ENCODE data around the gene STYX. TPM values are rescaled to one million over a fixed set of nuclear protein-coding genes. Genes with fewer than 3 reads are reported as not detected.

STYX gene
- polyA plus RNA-seq, 1 donor from 2014 or later, result 15.1 TPM

- Histone ChIP-seq H4K20me1 (ENCODE audit: insufficient read depth) (no peaks in the 10 kb centered on the region), H3K79me2 (replicated peaks; ENCODE audit: insufficient read depth, low read length) (peaks cover 11% of the 10 kb centered on the region), H3K27me3 (ENCODE audit: insufficient read depth, low read depth, low read length) (no peaks in the 10 kb centered on the region), H3K9ac (ENCODE audit: low read length) (no peak overlapping the region), H3K36me3 (ENCODE audit: insufficient read depth, low read length) (peaks cover 8% of the 10 kb centered on the region), H3K4me2 (ENCODE audit: low read length) (peak overlapping the region; percentile 15), H3K27ac (ENCODE audit: low read length) (no peak overlapping the region), H2AFZ (ENCODE audit: low read depth, low read length) (peak overlapping the region; percentile 41), H3F3A (ENCODE audit: insufficient read depth, low read length, poor library complexity, severe bottlenecking) (no peaks in the 10 kb centered on the region), H3K4me3 (ENCODE audit: low read length) (peak overlapping the region; percentile 97), H3K9me3 (ENCODE audit: low read length) (no peaks in the 10 kb centered on the region), H3K9me2 (ENCODE audit: insufficient read depth, low read length) (no peaks in the 10 kb centered on the region)
- TF ChIP-seq EP300 (conservative IDR thresholded peaks at IDR 0.05; ENCODE audit: poor library complexity, severe bottlenecking), result no peak
- no peak for TF ChIP-seq RAD21 (conservative IDR thresholded peaks at IDR 0.05)
- TF ChIP-seq REST (IDR thresholded peaks at IDR 0.05; ENCODE audit: borderline replicate concordance), result no peak
- TF ChIP-seq POLR2AphosphoS5 (IDR thresholded peaks at IDR 0.05), result no peak
- no peak for TF ChIP-seq TAF1 (IDR thresholded peaks at IDR 0.05; ENCODE audit: low read depth)
- no peak for TF ChIP-seq MXI1 (conservative IDR thresholded peaks at IDR 0.05; ENCODE audit: poor library complexity, severe bottlenecking)
- no peak for TF ChIP-seq EZH2 (IDR thresholded peaks at IDR 0.05; ENCODE audit: borderline replicate concordance, insufficient read depth, low read length, poor library complexity, severe bottlenecking)
- no peak for TF ChIP-seq CTCF (IDR thresholded peaks at IDR 0.05; ENCODE audit: poor library complexity, severe bottlenecking)
- no peak for TF ChIP-seq SMC3 (conservative IDR thresholded peaks at IDR 0.05; ENCODE audit: poor library complexity)
These were observed 411 bp upstream of the STYX start for GRCh38 chr14:52729585-52729924.

- Histone ChIP-seq H3K27ac (ENCODE audit: low read length) (peak overlapping the region; percentile 70), H3K27me3 (ENCODE audit: insufficient read depth, low read depth, low read length) (no peaks in the 10 kb centered on the region), H3F3A (ENCODE audit: insufficient read depth, low read length, poor library complexity, severe bottlenecking) (no peaks in the 10 kb centered on the region), H3K4me3 (ENCODE audit: low read length) (peak overlapping the region; percentile 97), H3K9me3 (ENCODE audit: low read length) (no peaks in the 10 kb centered on the region), H3K4me2 (ENCODE audit: low read length) (peak overlapping the region; percentile 59), H3K9me2 (ENCODE audit: insufficient read depth, low read length) (no peaks in the 10 kb centered on the region), H2AFZ (ENCODE audit: low read depth, low read length) (peak overlapping the region; percentile 76), H3K9ac (ENCODE audit: low read length) (peak overlapping the region; percentile 82), H3K79me2 (replicated peaks; ENCODE audit: insufficient read depth, low read length) (peaks cover 11% of the 10 kb centered on the region), H3K36me3 (ENCODE audit: insufficient read depth, low read length) (peaks cover 8% of the 10 kb centered on the region), H4K20me1 (ENCODE audit: insufficient read depth) (no peaks in the 10 kb centered on the region)
- TF ChIP-seq REST (IDR thresholded peaks at IDR 0.05; ENCODE audit: borderline replicate concordance) (no peak), SMC3 (conservative IDR thresholded peaks at IDR 0.05; ENCODE audit: poor library complexity) (no peak), EP300 (conservative IDR thresholded peaks at IDR 0.05; ENCODE audit: poor library complexity, severe bottlenecking) (no peak), MXI1 (conservative IDR thresholded peaks at IDR 0.05; ENCODE audit: poor library complexity, severe bottlenecking) (no peak), EZH2 (IDR thresholded peaks at IDR 0.05; ENCODE audit: borderline replicate concordance, insufficient read depth, low read length, poor library complexity, severe bottlenecking) (no peak), CTCF (IDR thresholded peaks at IDR 0.05; ENCODE audit: poor library complexity, severe bottlenecking) (no peak), POLR2AphosphoS5 (IDR thresholded peaks at IDR 0.05) (no peak)
These were observed 744 bp downstream of the STYX start for GRCh38 chr14:52730709-52731111.

Measured in neural cell (in vitro differentiated cells).